ENCODE data around the gene MCRIP2. TPM values are rescaled to one million over a fixed set of nuclear protein-coding genes. Genes with fewer than 3 reads are reported as not detected.
"Not testable (repeated sequence)": the region's sequence is repeated elsewhere in the genome, so short reads cannot be mapped to it uniquely, and the experiment has no call there.

The MCRIP2 gene
- total RNA-seq, 6 donors from 2014 or later = 34.9 to 85.7 (median 53.3) TPM

- 85 to 88% methylated on average over 11 to 24 of the region's 26 CpGs for WGBS, 2 donors
- H3K4me1 ChIP-seq = peaks cover 32 to 58% (median 45%) of the 10 kb centered on the region in 4 donors
- peak overlapping the region; percentile 76 to 98 (median 79) for H3K4me3 ChIP-seq
- H3K27me3 ChIP-seq = peaks cover 0 to 18% (median 12%) of the 10 kb centered on the region in 4 donors
- peak overlapping the region; percentile 84 to 92 (median 86) for H3K27ac ChIP-seq
- ATAC-seq (ENCODE audit: low FRiP score in 2 of 2) (no peak), DNase-seq (peak in 1 of 2 donors; percentile 68)
- H3K36me3 ChIP-seq = peaks cover 0 to 18% (median 5%) of the 10 kb centered on the region in 4 donors
- no peaks in the 10 kb centered on the region for H3K9me3 ChIP-seq
- TF ChIP-seq EP300 (IDR thresholded peaks at IDR 0.05) = no peak
- no peak for TF ChIP-seq CTCF (IDR thresholded peaks at IDR 0.05)
- no peak for TF ChIP-seq POLR2AphosphoS5 (IDR thresholded peaks at IDR 0.05)
- no peak for TF ChIP-seq POLR2A (IDR thresholded peaks at IDR 0.05)
These were observed 47.7 kb downstream of the MCRIP2 start for GRCh38 chr16:689175-689897.

GRCh38 chr16:691242-691641 is 49.6 kb downstream of the MCRIP2 start:
- WGBS, 2 donors = 77 to 81% methylated on average over 16 of the region's 16 CpGs
- not testable (repeated sequence) for H3K9me3 ChIP-seq; DNase-seq; H3K4me3 ChIP-seq; ATAC-seq (ENCODE audit: low FRiP score in 2 of 2); H3K27ac ChIP-seq
- Histone ChIP-seq H3K36me3 (peaks cover 0 to 14% (median 5%) of the 10 kb centered on the region in 4 donors), H3K27me3 (peaks cover 0 to 35% (median 25%) of the 10 kb centered on the region in 4 donors), H3K4me1 (peaks cover 36 to 56% (median 47%) of the 10 kb centered on the region in 4 donors)

GRCh38 chr16:692356-693108 is 50.9 kb downstream of the MCRIP2 start:
- Histone ChIP-seq H3K27me3 (peaks cover 0 to 41% (median 25%) of the 10 kb centered on the region in 4 donors), H3K4me3 (no peak overlapping the region), H3K9me3 (no peaks in the 10 kb centered on the region), H3K27ac (no peak overlapping the region), H3K4me1 (peaks cover 36 to 54% (median 48%) of the 10 kb centered on the region in 4 donors), H3K36me3 (peaks cover 0 to under 1% (median 0%) of the 10 kb centered on the region in 4 donors)
- 66 to 67% methylated on average over 10 of the region's 10 CpGs for WGBS, 2 donors
- DNase-seq (no peak), ATAC-seq (ENCODE audit: low FRiP score in 2 of 2) (no peak)
- no peak for TF ChIP-seq POLR2A (IDR thresholded peaks at IDR 0.05)
- TF ChIP-seq EP300 (IDR thresholded peaks at IDR 0.05) = no peak
- TF ChIP-seq POLR2AphosphoS5 (IDR thresholded peaks at IDR 0.05) = no peak
- TF ChIP-seq CTCF (IDR thresholded peaks at IDR 0.05) = no peak

GRCh38 chr16:693364-693763 is 51.7 kb downstream of the MCRIP2 start:
- peaks cover 36 to 52% (median 47%) of the 10 kb centered on the region in 4 donors for H3K4me1 ChIP-seq
- peaks cover 0 to 41% (median 25%) of the 10 kb centered on the region in 4 donors for H3K27me3 ChIP-seq
- H3K27ac ChIP-seq = no peak overlapping the region
- no peak for TF ChIP-seq POLR2A (IDR thresholded peaks at IDR 0.05)
- no peak for TF ChIP-seq CTCF (IDR thresholded peaks at IDR 0.05)
- TF ChIP-seq POLR2AphosphoS5 (IDR thresholded peaks at IDR 0.05) = no peak
- no peak for TF ChIP-seq EP300 (IDR thresholded peaks at IDR 0.05)
- H3K36me3 ChIP-seq = no peaks in the 10 kb centered on the region
- H3K4me3 ChIP-seq = no peak overlapping the region
- no peaks in the 10 kb centered on the region for H3K9me3 ChIP-seq
- 37 to 47% methylated on average over 12 to 22 of the region's 22 CpGs for WGBS, 2 donors
- ATAC-seq (ENCODE audit: low FRiP score in 2 of 2) (no peak), DNase-seq (peak in 1 of 2 donors; percentile 77)

- Histone ChIP-seq H3K9me3 (no peaks in the 10 kb centered on the region), H3K27me3 (peaks cover 0 to 41% (median 25%) of the 10 kb centered on the region in 4 donors), H3K4me3 (peak overlapping the region in 1 of 4 donors; percentile 47), H3K4me1 (peaks cover 33 to 48% (median 44%) of the 10 kb centered on the region in 4 donors), H3K36me3 (no peaks in the 10 kb centered on the region), H3K27ac (no peak overlapping the region)
- DNase-seq = peak in 1 of 2 donors; percentile 76
- no peak for ATAC-seq (ENCODE audit: low FRiP score in 2 of 2)
- TF ChIP-seq POLR2A (IDR thresholded peaks at IDR 0.05) (no peak), CTCF (IDR thresholded peaks at IDR 0.05) (no peak)
- WGBS, 2 donors = 9 to 24% methylated on average over 10 to 25 of the region's 37 CpGs
These were observed 52.1 kb downstream of the MCRIP2 start for GRCh38 chr16:693766-694165.

All from upper lobe of left lung (tissue), 6 donors.